OCI-LY1 (cell line): ENCODE measurements around the gene PNRC1.
"Not testable (repeated sequence)": the region's sequence is repeated elsewhere in the genome, so short reads cannot be mapped to it uniquely, and the experiment has no call there.

Source experiments
- H2AFZ ChIP-seq: fragments of 200-600 bp; sonication (generic), shearing (Covaris generic); 2 replicates; pipeline ENCODE4 v1.6.0; 2014; ENCODE audit warnings: antibody characterized with exemption, mild to moderate bottlenecking, low read length
- H3F3A ChIP-seq: fragments of 200-600 bp; sonication (generic), shearing (Covaris generic); 2 replicates; pipeline ENCODE4 v1.6.0; 2014; ENCODE audit warnings: mild to moderate bottlenecking, antibody characterized with exemption, low read length, moderate library complexity; ENCODE audit not compliant: insufficient read depth
- H3K27ac ChIP-seq: fragments of 200-600 bp; sonication (generic); 2 replicates; pipeline ENCODE4 v1.5.1; 2014; ENCODE audit warnings: low read length, mixed run types, mild to moderate bottlenecking, low read depth; ENCODE audit not compliant: poor library complexity, severe bottlenecking
- H3K27me3 ChIP-seq: fragments of 200-600 bp; sonication (generic); 2 replicates; pipeline ENCODE4 v1.6.0; 2014; ENCODE audit warnings: antibody characterized with exemption, mild to moderate bottlenecking, low read length, moderate library complexity; ENCODE audit not compliant: insufficient read depth
- H3K36me3 ChIP-seq: fragments of 200-600 bp; sonication (generic); 2 replicates; pipeline ENCODE4 v1.6.1; 2014; ENCODE audit warnings: mild to moderate bottlenecking, antibody characterized with exemption, low read length, moderate library complexity, mixed read lengths; ENCODE audit not compliant: insufficient read depth
- H3K4me1 ChIP-seq: fragments of 200-600 bp; sonication (generic); 2 replicates; pipeline ENCODE4 v1.5.1; 2014; ENCODE audit warnings: mild to moderate bottlenecking, low read length, moderate library complexity; ENCODE audit not compliant: insufficient read depth, severe bottlenecking
- H3K4me2 ChIP-seq: fragments of 200-600 bp; sonication (generic), shearing (Covaris generic); 2 replicates; pipeline ENCODE4 v1.6.1; 2014; ENCODE audit warnings: low read length
- H3K4me3 ChIP-seq: fragments of 200-600 bp; sonication (generic); 2 replicates; pipeline ENCODE4 v1.5.1; 2014; ENCODE audit warnings: low read length, low read depth, mild to moderate bottlenecking, mixed read lengths; ENCODE audit not compliant: poor library complexity, severe bottlenecking
- H3K79me2 ChIP-seq: fragments of 200-600 bp; shearing (Covaris generic); 2 replicates; pipeline ENCODE4 v1.6.1; 2016; ENCODE audit warnings: mixed run types, low read length, mixed read lengths; ENCODE audit not compliant: insufficient read depth
- H3K9ac ChIP-seq: fragments of 200-600 bp; sonication (generic), shearing (Covaris generic); 2 replicates; pipeline ENCODE4 v1.6.1; 2014; ENCODE audit warnings: mild to moderate bottlenecking, low read length, mixed read lengths
- H3K9me2 ChIP-seq: fragments of 200-600 bp; sonication (generic), shearing (Covaris generic); 2 replicates; pipeline ENCODE4 v1.6.1; 2014; ENCODE audit warnings: low read depth, mild to moderate bottlenecking, low read length, mixed read lengths
- H3K9me3 ChIP-seq: fragments of 200-600 bp; shearing (Covaris generic); 2 replicates; pipeline ENCODE4 v1.6.1; 2014; ENCODE audit warnings: low read length, mixed read lengths
- H4K20me1 ChIP-seq: fragments of 200-600 bp; sonication (generic), shearing (Covaris generic); 2 replicates; pipeline ENCODE4 v1.6.0; 2016; ENCODE audit warnings: mild to moderate bottlenecking, low read length; ENCODE audit not compliant: insufficient read depth
- EZH2 ChIP-seq: fragments of 200-600 bp; sonication (generic), shearing (Covaris generic); IDR thresholded peaks from 2 replicates; pipeline ENCODE4 v1.8.0; 2017; ENCODE audit warnings: borderline replicate concordance, mixed run types, mild to moderate bottlenecking, antibody characterized with exemption, low read length, moderate library complexity, mixed read lengths
- TF ChIP-seq, protein P1 (sequence below): fragments of 200-600 bp; sonication (generic), shearing (Covaris generic); IDR thresholded peaks from 2 replicates; pipeline ENCODE4 v1.5.1; 2017; ENCODE audit warnings: mild to moderate bottlenecking, antibody characterized with exemption, low read length, moderate library complexity, mixed read lengths

Gene PNRC1

DNA sequence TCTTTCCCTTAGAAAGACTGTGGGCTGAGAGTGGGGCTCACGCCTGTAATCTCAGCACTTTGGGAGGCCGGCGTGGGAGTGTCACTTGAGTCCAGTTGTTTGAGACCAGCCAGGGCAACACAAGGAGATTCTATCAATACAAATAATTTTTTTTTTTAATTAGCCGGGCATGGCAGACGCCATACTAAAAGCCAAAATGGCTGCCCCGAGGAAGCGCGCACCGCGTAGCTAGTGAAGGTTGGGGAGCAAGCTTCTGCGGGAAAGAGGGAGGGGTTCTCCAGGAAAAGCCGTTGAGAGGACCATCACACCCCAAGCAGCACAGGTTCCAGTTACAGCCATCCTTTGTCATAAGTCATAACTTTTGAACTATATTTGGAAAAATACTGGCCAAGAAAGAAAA, 21.3 kb upstream of the PNRC1 start:
- Histone ChIP-seq H3K4me3 (no peak overlapping the region), H3F3A (no peaks in the 10 kb centered on the region), H3K27me3 (0 out of 2 replicates have a peak, but pooled peaks cover 5% of the 10 kb centered on the region), H3K9ac (no peak overlapping the region), H4K20me1 (no peaks in the 10 kb centered on the region), H3K9me2 (no peaks in the 10 kb centered on the region), H3K36me3 (no peaks in the 10 kb centered on the region), H3K79me2 (no peaks in the 10 kb centered on the region), H2AFZ (no peak overlapping the region), H3K27ac (no peak overlapping the region), H3K9me3 (no peaks in the 10 kb centered on the region), H3K4me1 (no peaks in the 10 kb centered on the region), H3K4me2 (no peak overlapping the region)
- TF ChIP-seq, protein P1, sequence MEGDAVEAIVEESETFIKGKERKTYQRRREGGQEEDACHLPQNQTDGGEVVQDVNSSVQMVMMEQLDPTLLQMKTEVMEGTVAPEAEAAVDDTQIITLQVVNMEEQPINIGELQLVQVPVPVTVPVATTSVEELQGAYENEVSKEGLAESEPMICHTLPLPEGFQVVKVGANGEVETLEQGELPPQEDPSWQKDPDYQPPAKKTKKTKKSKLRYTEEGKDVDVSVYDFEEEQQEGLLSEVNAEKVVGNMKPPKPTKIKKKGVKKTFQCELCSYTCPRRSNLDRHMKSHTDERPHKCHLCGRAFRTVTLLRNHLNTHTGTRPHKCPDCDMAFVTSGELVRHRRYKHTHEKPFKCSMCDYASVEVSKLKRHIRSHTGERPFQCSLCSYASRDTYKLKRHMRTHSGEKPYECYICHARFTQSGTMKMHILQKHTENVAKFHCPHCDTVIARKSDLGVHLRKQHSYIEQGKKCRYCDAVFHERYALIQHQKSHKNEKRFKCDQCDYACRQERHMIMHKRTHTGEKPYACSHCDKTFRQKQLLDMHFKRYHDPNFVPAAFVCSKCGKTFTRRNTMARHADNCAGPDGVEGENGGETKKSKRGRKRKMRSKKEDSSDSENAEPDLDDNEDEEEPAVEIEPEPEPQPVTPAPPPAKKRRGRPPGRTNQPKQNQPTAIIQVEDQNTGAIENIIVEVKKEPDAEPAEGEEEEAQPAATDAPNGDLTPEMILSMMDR: no peak
- TF ChIP-seq EZH2: no peak

DNA sequence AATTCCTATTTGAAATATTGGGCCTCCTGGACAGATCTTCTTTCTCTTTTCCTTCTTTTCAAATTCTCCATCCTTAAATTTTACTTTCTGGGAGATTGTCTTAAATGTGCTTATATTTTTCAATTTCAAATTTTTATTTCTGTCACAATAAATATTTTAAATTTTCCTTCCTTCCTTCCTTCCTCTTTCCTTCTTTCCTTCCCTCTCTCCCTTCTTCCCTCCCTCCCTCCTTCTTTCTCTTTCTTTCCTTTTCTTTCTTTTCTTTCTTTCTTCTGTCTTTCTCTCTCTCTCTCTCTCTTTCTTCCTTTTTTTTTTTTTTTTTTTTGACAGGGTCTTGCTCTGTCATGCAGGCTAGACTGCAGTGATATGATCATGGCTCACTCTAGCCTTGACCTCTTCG, 16.7 kb upstream of the PNRC1 start:
- TF ChIP-seq EZH2: no peak
- TF ChIP-seq, protein P1: no peak

DNA sequence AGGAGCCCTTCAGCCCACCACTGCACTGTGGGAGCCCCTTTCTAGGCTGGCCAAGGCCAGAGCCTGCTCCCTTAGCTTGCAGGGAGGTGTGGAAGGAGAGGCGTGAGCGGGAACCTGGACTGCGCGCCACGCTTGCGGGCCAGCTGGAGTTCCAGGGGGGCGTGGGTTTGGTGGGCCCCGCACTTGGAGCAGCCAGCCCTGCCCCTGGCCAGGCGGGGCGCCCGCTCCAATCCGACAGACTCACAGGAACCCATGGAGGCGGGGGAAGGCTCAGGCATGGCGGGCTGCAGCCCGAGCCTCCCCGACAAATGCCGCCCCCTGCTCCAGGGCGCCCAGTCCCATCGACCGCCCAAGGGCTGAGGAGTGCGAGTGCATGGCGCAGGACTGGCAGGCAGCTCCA, 15.6 kb upstream of the PNRC1 start:
- not testable (repeated sequence) for H3K9me3 ChIP-seq, H3K27ac ChIP-seq, H3K9me2 ChIP-seq, H3K4me3 ChIP-seq, H2AFZ ChIP-seq, H3K9ac ChIP-seq, H4K20me1 ChIP-seq, H3K4me2 ChIP-seq, H3K36me3 ChIP-seq, H3K79me2 ChIP-seq, H3K4me1 ChIP-seq, H3F3A ChIP-seq, H3K27me3 ChIP-seq

More for the DNA sequence above, 16.7 kb upstream of the PNRC1 start:
- Histone ChIP-seq H3K9me3 (no peaks in the 10 kb centered on the region), H3K9me2 (no peaks in the 10 kb centered on the region), H3K4me3 (no peak overlapping the region), H3K4me1 (no peaks in the 10 kb centered on the region), H2AFZ (no peak overlapping the region), H3K27me3 (no peaks in the 10 kb centered on the region), H3K36me3 (no peaks in the 10 kb centered on the region), H3K9ac (no peak overlapping the region), H3F3A (no peaks in the 10 kb centered on the region), H3K27ac (no peak overlapping the region), H4K20me1 (no peaks in the 10 kb centered on the region), H3K4me2 (no peak overlapping the region), H3K79me2 (no peaks in the 10 kb centered on the region)

GRCh38 chr6:89066121-89066520, 14.4 kb upstream of the PNRC1 start:
- not testable (repeated sequence) for H3K4me1 ChIP-seq, H3K27me3 ChIP-seq, H3K27ac ChIP-seq, H3K36me3 ChIP-seq, H3K4me2 ChIP-seq, H2AFZ ChIP-seq, H4K20me1 ChIP-seq, H3K9me2 ChIP-seq, H3K79me2 ChIP-seq, H3K4me3 ChIP-seq, H3K9ac ChIP-seq, H3F3A ChIP-seq, H3K9me3 ChIP-seq
